Adrenal gland (tissue), 5 donors: ENCODE results near the gene SEMA4C.

ENCODE experiments used
- POLR2A ChIP-seq, 2 donors: fragments of 450-650 bp; IDR thresholded peaks; one replicate each; pipeline ENCODE4 v1.6.1; 2017; ENCODE audit warnings: antibody characterized with exemption in 2 of 2, mild to moderate bottlenecking in 2 of 2, moderate library complexity in 1 of 2
- TF ChIP-seq, protein P1 (sequence below), 6 experiments: fragments of 450-650 bp in 4 of 6; fragments of 200-600 bp in 2 of 6; sonication (generic) in 1 of 6; IDR thresholded peaks; 1 replicate in 5 of 6; 2 replicates in 1 of 6; pipeline versions ENCODE4 v1.5.1 to v1.8.0; 2016 to 2021; ENCODE audit warnings: antibody characterized with exemption in 6 of 6, mild to moderate bottlenecking in 2 of 6, moderate library complexity in 1 of 6
- donor health status: DM: no; HTN: no; CAD: no.

DNA sequence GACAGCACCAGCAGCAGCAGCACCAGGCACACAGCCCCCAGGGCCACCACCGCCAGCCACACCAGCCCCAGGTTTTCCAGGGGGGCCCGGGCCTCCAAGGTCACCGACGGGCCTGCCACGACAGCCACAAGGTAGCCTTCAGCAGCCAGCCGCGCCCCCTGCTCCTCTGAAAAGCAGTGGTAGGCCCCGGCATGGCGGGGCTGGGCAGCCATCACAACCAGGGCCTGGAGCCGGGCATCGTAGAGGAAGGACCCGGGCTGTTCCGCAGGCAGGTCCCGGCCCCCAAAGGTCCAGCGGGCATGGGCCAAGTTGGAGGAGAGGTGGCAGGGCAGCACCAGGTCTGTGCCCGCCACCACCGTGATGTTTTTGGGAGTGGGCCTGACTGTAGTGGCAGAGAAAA, 8.8 kb downstream of the SEMA4C start:
- TF ChIP-seq, protein P1, sequence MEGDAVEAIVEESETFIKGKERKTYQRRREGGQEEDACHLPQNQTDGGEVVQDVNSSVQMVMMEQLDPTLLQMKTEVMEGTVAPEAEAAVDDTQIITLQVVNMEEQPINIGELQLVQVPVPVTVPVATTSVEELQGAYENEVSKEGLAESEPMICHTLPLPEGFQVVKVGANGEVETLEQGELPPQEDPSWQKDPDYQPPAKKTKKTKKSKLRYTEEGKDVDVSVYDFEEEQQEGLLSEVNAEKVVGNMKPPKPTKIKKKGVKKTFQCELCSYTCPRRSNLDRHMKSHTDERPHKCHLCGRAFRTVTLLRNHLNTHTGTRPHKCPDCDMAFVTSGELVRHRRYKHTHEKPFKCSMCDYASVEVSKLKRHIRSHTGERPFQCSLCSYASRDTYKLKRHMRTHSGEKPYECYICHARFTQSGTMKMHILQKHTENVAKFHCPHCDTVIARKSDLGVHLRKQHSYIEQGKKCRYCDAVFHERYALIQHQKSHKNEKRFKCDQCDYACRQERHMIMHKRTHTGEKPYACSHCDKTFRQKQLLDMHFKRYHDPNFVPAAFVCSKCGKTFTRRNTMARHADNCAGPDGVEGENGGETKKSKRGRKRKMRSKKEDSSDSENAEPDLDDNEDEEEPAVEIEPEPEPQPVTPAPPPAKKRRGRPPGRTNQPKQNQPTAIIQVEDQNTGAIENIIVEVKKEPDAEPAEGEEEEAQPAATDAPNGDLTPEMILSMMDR (IDR thresholded peaks at IDR 0.05), result no peak
- TF ChIP-seq POLR2A (IDR thresholded peaks at IDR 0.05), result no peak
